SH-SY5Y (cell line): ENCODE measurements around the gene ALAD.

ENCODE experiments used
- GATA2 ChIP-seq: IDR thresholded peaks from 2 replicates; pipeline ENCODE4 v1.6.1; 2011; ENCODE audit warnings: mild to moderate bottlenecking, low read depth, low read length
- GATA3 ChIP-seq: IDR thresholded peaks from 2 replicates; pipeline ENCODE4 v1.6.1; 2011; ENCODE audit warnings: low read depth, mild to moderate bottlenecking, low read length, moderate library complexity

- no peak for TF ChIP-seq GATA3
- no peak for TF ChIP-seq GATA2
These were observed 9.2 kb downstream of the ALAD start for GRCh38 chr9:113391917-113392316.
